HEK293T (cell line): Measurements from ENCODE around the gene RAD51B.

Source experiments
- CTCF ChIA-PET: fragments of 350-600 bp; formaldehyde crosslinking; extraction: SDS; loops from one replicate; lab custom pipeline; 2021; ENCODE audit warnings: antibody characterized with exemption, inconsistent platforms; lab: Yijun Ruan, JAX
- POLR2A ChIA-PET: fragments of 350-600 bp; formaldehyde crosslinking; extraction: SDS; loops from one replicate; lab custom pipeline; 2020; ENCODE audit warnings: antibody characterized with exemption, inconsistent platforms; lab: Yijun Ruan, JAX
- DNase-seq: peaks from one replicate; pipeline ENCODE4 v3.0.0; 2012; ENCODE audit warnings: mixed read lengths; ENCODE audit errors: extremely low spot score
- ARNT ChIP-seq: fragments of 450-650 bp; IDR thresholded peaks from 2 replicates; pipeline ENCODE4 v1.6.1; 2017; ENCODE audit warnings: mild to moderate bottlenecking
- BHLHE40 ChIP-seq: fragments of 450-650 bp; IDR thresholded peaks from 2 replicates; pipeline ENCODE4 v1.6.1; 2016; ENCODE audit warnings: mild to moderate bottlenecking, moderate library complexity, borderline replicate concordance
- CTBP1 ChIP-seq: fragments of 450-650 bp; IDR thresholded peaks from 2 replicates; pipeline ENCODE4 v1.6.1; 2016; ENCODE audit warnings: borderline replicate concordance
- ELF4 ChIP-seq: fragments of 450-650 bp; IDR thresholded peaks from 2 replicates; pipeline ENCODE4 v1.6.1; 2017; ENCODE audit warnings: antibody characterized with exemption
- FOXA1 ChIP-seq: fragments of 450-650 bp; IDR thresholded peaks from 2 replicates; pipeline ENCODE4 v1.6.1; 2016; ENCODE audit warnings: mild to moderate bottlenecking
- FOXK2 ChIP-seq: fragments of 450-650 bp; IDR thresholded peaks from 2 replicates; pipeline ENCODE4 v1.6.1; 2016; ENCODE audit warnings: mild to moderate bottlenecking
- FOXM1 ChIP-seq: fragments of 450-650 bp; IDR thresholded peaks from 2 replicates; pipeline ENCODE4 v1.6.1; 2017; ENCODE audit warnings: mild to moderate bottlenecking, borderline replicate concordance
- HDGF ChIP-seq: fragments of 450-650 bp; IDR thresholded peaks from 2 replicates; pipeline ENCODE4 v1.6.1; 2017; ENCODE audit warnings: antibody characterized with exemption, borderline replicate concordance
- L3MBTL2 ChIP-seq: fragments of 450-650 bp; conservative IDR thresholded peaks from 2 replicates; pipeline ENCODE4 v1.6.1; 2016; ENCODE audit warnings: mild to moderate bottlenecking
- LEF1 ChIP-seq: fragments of 450-650 bp; IDR thresholded peaks from 2 replicates; pipeline ENCODE4 v1.6.1; 2017; ENCODE audit warnings: mild to moderate bottlenecking, borderline replicate concordance
- NFRKB ChIP-seq: fragments of 450-650 bp; IDR thresholded peaks from 2 replicates; pipeline ENCODE4 v1.6.1; 2016; ENCODE audit warnings: mild to moderate bottlenecking, moderate library complexity
- SP1 ChIP-seq: fragments of 450-650 bp; IDR thresholded peaks from 2 replicates; pipeline ENCODE4 v1.6.1; 2017
- SUZ12 ChIP-seq: fragments of 450-650 bp; IDR thresholded peaks from 2 replicates; pipeline ENCODE4 v1.6.1; 2016; ENCODE audit warnings: mild to moderate bottlenecking
- TARDBP ChIP-seq: fragments of 450-650 bp; IDR thresholded peaks from 2 replicates; pipeline ENCODE4 v1.6.1; 2016
- ZNF384 ChIP-seq: fragments of 450-650 bp; IDR thresholded peaks from 2 replicates; pipeline ENCODE4 v1.6.1; 2016
- TF ChIP-seq, protein P1 (sequence below): fragments of 450-650 bp; IDR thresholded peaks from 2 replicates; pipeline ENCODE4 v1.6.1; 2016

The RAD51B gene

DNA sequence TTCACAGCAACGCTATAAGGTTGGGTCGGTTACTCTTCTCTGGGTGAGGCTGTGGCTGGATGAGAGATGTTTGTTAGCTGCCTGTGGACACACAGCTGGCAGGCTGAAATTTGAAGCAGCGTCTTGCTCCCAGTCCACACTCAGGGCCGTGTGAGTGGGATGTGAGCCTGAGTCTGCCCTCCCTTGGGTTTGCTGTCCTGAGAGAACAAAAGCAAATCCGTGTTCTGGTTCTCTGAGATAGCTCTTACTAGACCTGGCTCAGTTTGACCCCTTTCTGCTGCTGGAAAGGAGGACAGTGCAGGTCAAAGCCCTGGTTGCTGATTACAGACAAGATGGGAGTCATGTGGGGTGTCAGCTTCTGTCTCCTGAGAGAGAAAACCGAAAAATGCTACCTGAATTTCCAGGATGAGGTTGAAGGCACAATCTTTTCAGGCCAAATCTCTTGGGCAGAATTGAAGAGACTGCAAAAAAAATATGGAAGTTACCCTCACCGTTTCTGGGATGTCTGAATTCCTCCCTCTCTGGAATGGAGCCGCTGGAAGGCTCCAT is 702.5 kb downstream of the RAD51B start:
- POLR2A ChIA-PET, result no interaction called here
- no peak for DNase-seq
- CTCF ChIA-PET, result interaction anchor here (1.1 kb wide), 1 partner anchor 12 kb away, joined by 3 read pairs; no protein-coding TSS in a partner anchor
- TF ChIP-seq, protein P1, sequence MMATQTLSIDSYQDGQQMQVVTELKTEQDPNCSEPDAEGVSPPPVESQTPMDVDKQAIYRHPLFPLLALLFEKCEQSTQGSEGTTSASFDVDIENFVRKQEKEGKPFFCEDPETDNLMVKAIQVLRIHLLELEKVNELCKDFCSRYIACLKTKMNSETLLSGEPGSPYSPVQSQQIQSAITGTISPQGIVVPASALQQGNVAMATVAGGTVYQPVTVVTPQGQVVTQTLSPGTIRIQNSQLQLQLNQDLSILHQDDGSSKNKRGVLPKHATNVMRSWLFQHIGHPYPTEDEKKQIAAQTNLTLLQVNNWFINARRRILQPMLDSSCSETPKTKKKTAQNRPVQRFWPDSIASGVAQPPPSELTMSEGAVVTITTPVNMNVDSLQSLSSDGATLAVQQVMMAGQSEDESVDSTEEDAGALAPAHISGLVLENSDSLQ, result no peak
- TF ChIP-seq SP1 (no peak), FOXM1 (no peak), SUZ12 (no peak), CTBP1 (no peak), BHLHE40 (no peak), ZNF384 (no peak), L3MBTL2 (no peak), ELF4 (no peak), FOXA1 (no peak), NFRKB (no peak), ARNT (no peak), HDGF (no peak), FOXK2 (no peak), LEF1 (no peak), TARDBP (no peak)

DNA sequence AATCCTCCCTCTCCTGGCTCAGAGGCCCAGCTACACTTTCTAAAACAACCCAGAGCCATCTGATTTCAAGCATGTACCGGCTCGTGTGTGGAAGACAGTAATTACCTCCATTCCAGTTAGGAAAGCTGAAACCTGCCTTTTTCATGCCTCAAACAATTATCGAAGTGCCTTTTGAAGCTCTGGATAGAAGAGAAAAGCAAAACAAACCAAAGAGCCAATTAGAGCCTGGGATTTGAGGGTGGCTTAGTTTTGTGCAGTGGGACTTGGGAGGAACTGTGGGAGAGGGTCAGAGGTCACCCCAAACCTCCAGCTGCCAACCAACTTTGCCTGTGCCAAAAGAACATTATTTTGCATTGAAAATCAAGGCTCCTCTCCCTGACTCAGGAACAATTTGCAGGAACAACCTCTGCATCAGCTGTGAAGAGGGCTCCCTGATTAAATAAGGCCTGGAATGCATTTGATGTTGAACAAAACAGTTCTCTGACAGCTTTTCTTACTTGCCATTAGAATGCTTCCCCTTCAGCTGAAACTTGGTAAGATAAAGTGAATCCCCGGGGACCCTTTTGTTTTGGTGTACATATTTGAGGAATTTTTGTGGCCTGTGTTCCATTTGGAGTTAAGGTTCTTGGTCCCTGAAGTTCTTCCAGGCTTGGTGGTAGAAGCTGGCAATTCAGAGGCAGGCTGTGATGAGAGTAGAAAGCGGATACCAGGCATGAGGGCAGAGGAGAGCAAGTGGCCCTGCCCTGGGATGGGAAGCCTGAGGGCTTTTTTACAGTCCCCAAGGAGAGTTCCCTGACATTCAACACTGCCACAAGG is 703.1 kb downstream of the RAD51B start:
- TF ChIP-seq BHLHE40, result no peak
- no peak for TF ChIP-seq TARDBP
- TF ChIP-seq ARNT, result no peak
- TF ChIP-seq, protein P1, result no peak
- no peak for TF ChIP-seq SP1
- TF ChIP-seq SUZ12, result no peak
- no peak for TF ChIP-seq CTBP1
- TF ChIP-seq NFRKB, result no peak
- TF ChIP-seq ELF4, result no peak
- no peak for TF ChIP-seq ZNF384
- TF ChIP-seq L3MBTL2, result no peak
- TF ChIP-seq LEF1, result no peak
- TF ChIP-seq HDGF, result no peak
- TF ChIP-seq FOXK2, result no peak
- TF ChIP-seq FOXM1, result no peak
- no peak for TF ChIP-seq FOXA1
- DNase-seq, result no peak
- POLR2A ChIA-PET, result no interaction called here
- CTCF ChIA-PET, result interaction anchor here (0.6 to 1.1 kb wide), 2 partner anchors 13 to 156 kb away, joined by 3 read pairs; no protein-coding TSS in a partner anchor

DNA sequence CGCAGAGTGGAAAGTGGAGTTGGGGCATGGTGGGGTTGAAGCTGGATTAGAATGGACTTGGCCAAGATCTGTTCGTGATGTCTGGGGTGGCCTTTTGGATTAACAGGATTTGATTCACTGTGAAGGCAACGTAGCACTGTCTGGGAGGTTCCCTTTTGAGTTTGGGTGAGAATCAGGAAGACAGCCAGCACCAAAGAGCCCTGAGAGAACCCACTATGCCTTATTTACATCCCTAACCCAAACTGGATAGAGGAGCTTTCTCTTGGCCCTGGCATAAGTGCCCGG is 703.7 kb downstream of the RAD51B start:
- POLR2A ChIA-PET, result no interaction called here
- CTCF ChIA-PET, result interaction anchor here (0.6 kb wide), 1 partner anchor 156 kb away, joined by 3 read pairs; no protein-coding TSS in a partner anchor

DNA sequence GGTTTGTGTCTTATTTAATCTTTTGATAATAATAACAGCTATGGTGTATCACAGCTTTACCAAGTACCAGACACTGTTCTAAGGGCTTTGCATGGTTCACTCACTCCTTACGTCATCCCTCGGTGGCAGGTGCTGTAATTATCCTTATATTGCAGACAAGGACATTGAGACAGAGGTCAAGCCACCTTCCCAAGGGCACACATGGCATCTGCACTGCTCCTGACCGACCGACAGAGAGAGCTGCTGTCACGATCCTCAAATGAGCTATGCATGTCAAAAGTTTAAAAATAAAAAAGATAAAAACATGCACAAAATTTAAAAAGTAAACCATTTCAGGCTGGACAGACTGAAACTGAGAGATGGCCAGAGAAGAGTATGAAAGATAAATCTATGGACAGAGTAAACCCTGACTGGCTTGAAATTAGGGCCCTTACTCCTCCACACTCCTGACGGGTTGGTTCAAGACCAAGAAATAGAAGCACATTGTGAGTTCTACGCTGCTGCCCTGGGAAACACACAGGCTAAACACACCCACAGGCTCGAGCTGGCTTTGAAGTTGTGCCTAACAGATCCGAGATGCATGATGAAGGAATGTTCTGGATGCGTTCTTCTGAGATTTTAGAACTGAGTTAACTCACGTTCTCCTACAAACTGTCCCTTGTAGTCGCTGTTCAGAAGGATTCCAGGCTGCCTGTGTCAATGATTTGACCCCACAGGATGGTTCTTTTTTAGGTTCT is 704.6 kb downstream of the RAD51B start:
- ChIA-PET CTCF (no interaction called here), POLR2A (no interaction called here)
- DNase-seq, result no peak
- TF ChIP-seq CTBP1 (no peak), BHLHE40 (no peak), FOXK2 (no peak), ELF4 (no peak), FOXM1 (no peak), FOXA1 (no peak)
- TF ChIP-seq, protein P1, result no peak

More for the DNA sequence above, 703.7 kb downstream of the RAD51B start:
- TF ChIP-seq TARDBP (no peak), ARNT (no peak), FOXA1 (no peak), FOXM1 (no peak), HDGF (no peak), FOXK2 (no peak), BHLHE40 (no peak), SP1 (no peak), L3MBTL2 (no peak), ZNF384 (no peak), CTBP1 (no peak), SUZ12 (no peak)
- TF ChIP-seq, protein P1, result no peak
- no peak for DNase-seq

DNA sequence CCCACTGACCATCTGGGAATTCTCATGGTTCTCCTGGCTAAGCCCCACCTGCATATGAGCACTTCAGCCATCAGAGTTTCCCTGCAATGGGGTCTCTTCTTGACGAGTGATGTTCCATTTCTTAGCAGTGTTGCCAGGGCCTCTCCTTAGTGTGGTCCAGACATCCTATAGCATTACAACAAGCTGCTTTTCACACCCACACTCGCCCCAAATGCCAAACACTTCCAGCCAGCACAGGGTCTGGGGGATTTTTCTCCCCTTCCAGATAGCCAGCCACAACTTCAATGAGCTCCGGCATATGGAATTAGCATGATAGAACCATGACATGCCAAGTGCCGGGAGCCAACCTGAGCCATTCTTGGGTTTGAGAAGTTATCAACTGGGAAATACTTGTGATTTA is 705.9 kb downstream of the RAD51B start:
- TF ChIP-seq LEF1, result no peak
- TF ChIP-seq FOXA1, result no peak
- TF ChIP-seq FOXK2, result no peak
- TF ChIP-seq, protein P1, result no peak
- TF ChIP-seq ZNF384, result no peak
- TF ChIP-seq L3MBTL2, result no peak
- no peak for TF ChIP-seq ELF4
- TF ChIP-seq NFRKB, result no peak
- TF ChIP-seq SP1, result no peak
- no peak for TF ChIP-seq BHLHE40
- TF ChIP-seq SUZ12, result no peak
- TF ChIP-seq TARDBP, result no peak
- no peak for TF ChIP-seq HDGF
- no peak for TF ChIP-seq CTBP1
- no peak for TF ChIP-seq ARNT
- POLR2A ChIA-PET, result no interaction called here
- CTCF ChIA-PET, result no interaction called here
- DNase-seq, result no peak
